SW 1271 (cell line): ENCODE measurements around the gene PREB.

Experiments
- DNase-seq, 2 experiments: peaks; one replicate each; lab custom pipeline; 2025; lab: John Stamatoyannopoulos, UW

PREB gene

DNA sequence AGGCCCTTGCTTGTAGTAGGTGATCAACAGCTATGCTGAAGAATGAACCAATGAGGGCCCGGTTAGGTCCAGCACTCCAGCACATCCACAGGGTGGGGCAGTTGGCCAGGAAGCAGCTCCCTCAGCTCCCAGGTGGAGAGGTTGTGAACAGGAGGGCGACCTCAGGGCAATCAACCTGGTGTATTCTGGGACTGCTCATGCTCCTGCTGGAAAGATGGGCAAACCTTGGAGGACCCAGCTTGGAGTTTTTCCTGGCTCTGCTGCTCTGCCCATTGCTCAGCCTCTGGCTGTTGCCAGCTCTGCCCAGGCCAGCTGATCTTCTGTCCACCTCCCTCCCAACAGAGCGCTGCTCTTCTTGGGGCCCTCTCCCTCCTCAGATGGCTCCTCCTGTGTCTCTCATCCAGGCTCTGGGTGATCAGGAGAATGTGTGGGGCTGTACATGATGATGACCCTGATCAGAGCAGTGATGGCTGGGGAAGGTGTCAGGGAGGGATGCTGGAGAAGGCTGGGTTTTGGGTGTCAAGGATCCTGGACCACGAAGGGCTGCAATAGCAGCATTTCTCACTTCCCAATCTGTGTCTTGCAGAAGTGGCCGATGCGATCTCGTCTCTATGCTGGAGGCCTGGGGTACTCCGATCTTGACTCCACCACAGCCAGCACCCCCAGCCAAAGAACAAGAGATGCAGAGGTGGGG, 17.8 kb upstream of the PREB start:
- no peak for DNase-seq

DNA sequence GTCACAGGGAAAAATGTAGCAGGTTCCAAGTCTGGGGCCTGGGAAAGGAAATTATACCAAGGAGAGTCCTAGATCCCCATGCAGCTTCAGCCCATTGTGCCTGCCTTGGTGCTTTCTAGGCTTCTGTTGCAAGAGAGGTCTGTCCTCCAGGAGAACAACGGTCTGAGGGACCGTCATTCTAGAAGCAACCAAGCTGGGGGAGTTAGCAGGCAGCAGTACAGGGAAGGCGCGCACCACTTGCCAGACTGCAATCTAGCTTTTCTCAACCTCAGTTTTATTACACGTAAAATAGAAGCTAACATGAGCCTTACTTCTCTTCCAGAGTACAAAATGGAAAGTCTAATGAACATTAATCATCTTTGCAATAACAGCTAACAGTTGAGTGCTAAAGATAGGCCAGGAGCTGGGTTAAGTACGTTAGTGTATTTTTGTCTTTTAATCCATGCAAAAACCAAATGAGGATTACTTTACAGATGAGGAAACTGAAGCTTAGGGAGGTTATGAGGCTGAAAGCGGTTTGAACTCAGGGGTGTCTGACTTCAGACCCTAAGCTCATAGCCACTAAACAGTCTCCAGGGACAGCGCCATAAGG, 16.3 kb upstream of the PREB start:
- no peak for DNase-seq

DNA sequence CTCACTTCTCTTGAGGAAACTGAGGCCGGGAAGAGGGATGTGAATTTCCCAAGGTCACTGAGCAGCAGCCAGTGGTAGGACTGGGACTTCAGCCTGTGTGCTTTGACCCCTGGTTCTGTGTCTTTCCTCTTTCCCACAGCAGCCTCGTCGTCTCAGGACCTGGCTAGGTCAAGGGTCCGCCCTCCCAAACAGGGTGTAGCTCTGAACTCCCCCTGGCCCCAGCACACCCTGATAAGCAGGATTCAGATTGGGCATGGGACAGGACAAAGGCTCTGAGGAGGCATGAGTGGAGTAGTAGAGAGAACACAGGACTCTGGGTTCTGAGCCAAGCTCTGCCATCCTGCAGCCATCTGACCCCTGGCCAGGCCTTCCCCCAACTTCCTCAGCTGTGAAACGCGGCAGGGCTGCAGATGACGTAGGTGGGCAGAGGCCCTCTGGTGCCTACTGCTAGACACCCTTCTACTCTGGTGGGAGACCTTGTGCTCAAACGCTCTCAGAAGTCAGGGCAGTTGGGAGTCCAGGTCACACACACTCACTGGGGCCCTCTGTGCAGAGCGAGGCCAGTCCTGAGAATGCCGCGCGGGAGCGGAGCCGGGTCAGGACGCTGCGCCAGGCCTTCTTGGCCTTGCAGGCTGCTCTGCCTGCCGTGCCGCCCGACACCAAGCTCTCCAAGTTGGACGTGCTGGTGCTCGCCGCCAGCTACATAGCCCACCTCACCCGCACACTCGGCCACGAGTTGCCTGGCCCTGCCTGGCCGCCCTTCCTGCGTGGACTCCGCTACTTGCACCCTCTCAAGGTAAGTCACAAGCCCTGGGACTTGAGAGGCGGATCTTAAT, 15.4 kb upstream of the PREB start:
- no peak for DNase-seq

DNA sequence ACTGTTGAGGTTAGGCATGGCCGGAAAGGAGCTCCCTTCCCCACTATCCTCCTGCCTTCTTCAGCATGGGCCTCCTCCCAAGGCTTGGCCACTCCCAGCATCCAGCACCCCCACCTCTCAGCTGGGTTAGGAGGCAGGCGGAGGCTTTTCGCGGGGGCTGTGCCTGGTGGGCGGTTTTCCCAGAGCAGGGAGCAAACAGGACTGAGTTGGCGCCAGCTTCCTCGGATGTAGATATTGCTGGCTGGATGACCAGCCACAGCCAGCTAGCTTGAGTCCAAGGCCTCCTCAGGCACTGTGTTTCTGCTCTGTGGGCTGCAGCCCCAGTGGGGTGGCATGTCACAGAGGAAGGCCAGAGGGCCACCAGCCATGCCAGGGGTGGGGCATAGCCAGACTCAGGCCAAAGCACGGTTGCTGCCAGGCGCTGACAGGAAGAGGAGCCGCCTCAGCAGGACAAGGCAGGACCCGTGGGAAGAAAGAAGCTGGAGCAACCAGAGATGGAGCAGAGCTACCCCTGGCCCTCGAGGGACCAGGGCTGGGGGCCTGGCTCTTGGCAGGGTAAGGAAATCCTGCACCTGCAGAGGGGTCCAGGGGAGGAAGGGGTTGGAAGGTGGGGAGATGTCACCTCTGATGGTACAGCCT, 14.5 kb upstream of the PREB start, which contains the start of gene TCF23:
Gene TCF23 (plus strand): TSS at position 204 of the 639 bp plus-strand sequence. CDS start 130 bp downstream, at position 334.
- no peak for DNase-seq

DNA sequence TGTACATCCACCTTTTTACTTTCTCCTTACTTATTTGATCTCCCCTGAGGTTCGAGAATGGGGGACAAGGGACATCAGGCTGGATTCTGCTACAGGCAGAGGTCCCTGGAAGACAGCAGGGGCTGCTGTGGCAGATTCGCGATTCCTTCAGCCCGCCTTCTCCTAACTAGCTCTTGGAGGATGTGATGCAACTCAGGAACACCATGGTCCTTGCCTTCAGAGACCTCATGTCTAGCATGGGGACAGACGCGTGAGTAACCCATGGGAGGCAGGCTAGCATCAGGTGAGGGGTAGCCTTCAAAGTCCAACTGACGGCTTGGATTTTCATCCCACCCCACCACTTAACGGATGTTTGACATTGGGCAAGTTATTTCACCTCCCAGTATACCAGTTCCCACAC, 13.5 kb upstream of the PREB start:
- no peak for DNase-seq

DNA sequence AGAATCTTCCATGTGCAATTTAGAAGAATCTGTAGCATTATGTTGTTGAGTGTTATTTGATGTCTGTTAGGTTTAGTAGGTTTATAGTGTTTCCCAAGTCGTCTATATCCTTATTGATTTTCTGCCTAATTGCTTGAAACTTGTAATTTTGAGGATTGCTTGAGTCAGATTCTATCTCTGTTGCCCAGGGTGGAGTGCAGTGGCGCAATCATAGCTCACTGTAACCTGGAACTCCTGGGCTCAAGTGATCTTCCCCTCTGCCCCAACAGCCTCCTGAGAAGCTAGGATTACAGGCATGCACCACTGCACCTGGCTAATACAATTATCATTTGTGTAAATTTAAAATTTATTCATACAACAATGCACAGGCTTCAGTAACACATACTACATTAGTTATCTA, 11.2 kb upstream of the PREB start:
- DNase-seq = no peak

DNA sequence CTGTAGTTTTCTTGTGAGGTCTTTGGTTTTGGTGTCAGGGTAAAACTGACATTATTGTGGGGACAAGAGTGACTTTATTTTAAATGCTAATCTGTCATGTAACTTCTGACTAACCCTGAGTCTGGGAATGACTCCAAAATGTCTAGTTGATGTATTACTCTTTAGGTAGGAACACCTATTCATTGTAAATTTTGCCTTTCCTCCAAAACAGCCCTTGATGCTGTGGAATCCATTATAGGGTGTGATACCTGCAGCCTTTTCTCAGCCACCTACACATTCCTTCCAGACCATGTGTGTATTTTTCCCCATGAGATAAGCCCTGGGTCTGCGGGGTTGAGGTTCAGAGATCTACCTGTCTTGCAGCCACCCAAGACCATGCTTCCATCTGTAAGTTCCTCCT, 8.8 kb upstream of the PREB start:
- DNase-seq = no peak

DNA sequence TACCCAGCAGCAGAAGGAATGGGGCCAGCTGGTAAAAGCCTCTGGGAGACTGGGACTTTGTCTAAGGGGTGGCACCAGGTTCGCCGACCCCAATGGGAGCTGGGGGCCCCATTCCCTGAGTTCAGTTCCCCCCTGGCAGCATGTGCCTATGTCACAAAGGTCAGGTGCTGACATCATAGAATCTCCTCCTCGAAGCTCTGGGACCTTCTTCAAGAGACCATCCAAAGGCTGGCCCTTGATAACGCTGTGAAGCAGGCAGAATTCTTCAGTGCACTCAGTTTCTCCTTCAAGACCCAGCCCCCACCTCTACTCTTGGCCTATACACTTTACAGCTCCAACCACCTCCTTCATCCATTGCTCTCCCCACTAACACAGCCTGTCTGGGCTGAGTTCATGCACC, 4.9 kb upstream of the PREB start, which contains the start of gene PRR30:
Gene PRR30 (minus strand): TSS at position 101 of the 400 bp plus-strand sequence. CDS start 1,081 bp downstream, outside the sequence.
- DNase-seq = no peak

DNA sequence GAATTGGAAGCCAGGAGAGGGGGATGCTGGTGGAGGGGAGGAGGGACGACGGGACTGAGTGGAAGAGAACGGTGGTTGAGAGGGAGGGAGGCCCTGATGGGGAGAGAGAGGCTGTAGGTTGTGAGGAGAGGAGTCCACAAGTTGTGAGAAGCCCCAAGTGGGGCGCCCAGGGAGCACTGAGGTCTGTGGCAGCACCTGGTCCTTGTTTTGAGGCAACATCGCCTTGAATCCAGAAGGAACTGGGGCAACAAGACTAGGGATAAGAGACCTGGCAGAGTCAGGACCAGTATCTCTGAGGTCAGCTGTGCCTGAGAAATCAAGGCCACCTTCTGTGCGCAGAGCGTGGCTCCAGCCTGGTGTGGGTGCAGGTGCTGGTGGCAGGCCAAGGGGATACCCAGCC, 3.7 kb upstream of the PREB start:
- no peak for DNase-seq

DNA sequence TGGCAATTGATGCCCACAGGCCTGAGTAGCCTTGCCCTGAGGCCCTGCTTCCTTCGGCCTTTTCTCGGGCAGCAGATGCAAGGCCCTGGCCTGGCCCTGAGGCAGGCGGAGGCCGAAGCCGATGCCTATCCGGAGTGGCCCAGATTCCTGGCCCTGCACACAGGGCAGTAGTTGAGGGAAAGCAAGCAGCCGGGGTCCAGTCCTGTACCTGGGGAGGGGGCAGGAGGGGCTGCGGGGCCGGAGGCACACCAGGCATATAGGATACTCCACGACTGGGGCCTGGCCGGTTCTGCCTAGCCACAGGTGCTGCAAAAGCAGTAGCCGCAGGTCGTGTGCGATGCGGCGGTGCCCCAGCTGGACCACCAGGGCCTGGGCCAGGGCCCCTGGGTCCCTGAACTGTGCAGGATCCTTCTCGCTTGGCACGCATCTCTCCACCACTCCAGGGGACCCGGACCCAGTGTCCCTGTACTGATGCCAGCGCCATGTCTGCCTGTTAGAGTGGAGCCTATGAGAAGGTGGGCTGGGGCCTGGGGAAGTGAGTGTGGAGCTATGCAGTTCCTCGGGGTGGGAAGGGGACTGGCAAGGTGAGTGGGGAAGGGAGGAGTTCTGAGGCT, 3.0 kb upstream of the PREB start:
- no peak for DNase-seq

DNA sequence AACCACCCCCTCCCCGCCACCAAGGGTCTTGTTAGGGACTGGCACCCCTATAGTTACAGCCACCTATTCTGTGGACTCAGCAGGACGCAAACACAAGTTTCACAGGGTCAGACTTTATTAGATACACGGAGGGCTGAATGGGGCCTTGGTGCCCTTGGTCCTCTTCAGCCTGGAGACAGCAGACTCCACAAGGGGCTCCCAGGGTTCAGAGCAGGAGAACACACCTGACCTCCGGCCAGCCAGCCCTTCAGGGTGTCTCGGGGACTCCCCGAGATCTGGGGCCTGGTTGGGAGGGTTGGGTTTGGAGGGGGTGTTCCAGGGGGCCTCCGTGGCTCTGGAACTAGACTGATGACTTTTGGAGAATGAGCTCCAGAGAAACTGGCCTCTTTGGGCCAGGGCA, 2.3 kb upstream of the PREB start:
- no peak for DNase-seq

DNA sequence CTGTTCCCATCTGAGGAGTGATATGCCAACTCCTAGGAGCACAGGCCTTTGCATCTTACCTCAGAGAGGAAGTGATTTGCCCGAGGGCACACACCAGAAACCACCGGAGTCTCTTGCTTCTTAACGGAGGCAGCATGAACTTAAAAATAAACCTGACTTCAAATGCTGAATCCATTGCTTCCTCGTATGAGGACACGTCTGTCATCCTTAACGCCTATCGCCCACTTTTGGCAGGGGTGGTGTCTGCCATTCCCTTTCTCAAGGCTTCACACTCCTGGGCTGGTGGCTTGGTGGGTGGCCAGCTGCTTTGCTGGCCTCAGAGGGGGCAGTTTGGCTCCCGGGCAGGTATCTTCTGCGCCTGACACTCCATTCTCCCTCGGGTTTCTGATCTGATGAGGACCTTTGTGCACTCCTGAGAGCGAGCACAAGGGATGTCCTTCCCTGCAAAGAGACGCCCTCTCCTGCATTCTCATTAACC, 1.1 kb upstream of the PREB start:
- DNase-seq = no peak

DNA sequence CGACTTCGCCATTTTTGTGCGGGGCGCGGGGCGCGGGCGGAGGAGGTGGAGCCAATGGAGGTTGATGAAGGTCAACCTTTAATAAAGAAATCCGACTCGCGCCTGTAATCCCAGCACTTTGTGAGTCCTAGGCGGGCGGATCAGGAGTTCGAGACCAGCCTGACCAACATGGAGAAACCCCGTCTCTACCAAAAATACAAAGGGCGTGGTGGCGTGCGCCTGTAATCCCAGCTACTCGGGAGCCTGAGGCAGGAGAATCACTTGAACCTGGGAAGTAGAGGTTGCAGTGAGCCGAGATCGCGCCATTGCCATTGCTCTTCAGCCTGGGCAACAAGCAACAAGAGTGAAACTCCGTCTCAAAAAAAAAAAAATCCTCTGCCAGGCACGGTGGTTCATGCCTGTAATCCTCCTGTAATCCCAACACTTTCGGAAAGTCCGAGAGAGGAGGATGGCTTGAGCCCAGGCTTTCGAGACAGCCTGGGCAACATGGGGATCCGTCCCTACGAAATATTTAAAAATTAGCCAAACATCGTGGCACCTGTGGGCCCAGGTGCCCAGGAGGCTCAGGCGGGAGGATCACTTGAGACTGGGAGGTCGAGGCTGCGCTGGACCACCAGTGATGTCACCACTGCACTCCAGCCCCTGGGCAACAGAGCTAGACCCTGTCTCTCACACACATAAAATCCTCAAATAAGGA, 493 bp upstream of the PREB start:
- DNase-seq = no peak

DNA sequence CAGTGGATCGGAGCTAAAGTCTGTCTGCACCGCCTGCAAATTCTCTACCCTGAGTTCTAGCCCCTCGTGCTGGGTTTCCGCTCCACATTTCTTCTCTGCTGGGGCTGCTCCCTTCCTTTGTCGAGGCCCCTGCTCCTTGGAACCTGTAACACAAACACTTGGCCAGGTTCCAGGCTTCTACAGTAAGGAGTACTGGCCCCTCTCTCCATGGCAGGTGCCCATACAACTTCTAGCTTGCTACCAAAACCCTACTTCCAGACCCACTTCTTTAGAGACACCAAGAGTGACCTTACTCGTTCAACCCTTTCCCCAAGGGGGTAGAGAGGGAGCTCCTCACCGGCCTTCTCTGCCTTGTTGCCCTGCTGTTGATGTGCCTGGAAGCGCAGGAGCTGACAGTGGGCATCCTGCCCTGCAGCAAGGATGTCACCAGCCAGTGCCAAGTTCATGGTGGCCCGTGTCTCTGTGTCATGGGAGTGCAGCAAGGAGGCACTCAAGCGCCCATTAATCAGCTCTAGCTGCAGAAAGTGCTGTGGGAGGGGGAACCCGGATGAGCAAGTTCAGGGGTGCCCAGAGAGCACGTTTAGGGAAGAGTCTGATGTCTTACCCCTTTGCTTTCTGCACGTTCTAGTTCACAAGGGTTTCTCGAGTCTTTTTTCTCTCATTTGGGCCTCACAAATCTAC, 1.1 kb downstream of the PREB start:
- no peak for DNase-seq

DNA sequence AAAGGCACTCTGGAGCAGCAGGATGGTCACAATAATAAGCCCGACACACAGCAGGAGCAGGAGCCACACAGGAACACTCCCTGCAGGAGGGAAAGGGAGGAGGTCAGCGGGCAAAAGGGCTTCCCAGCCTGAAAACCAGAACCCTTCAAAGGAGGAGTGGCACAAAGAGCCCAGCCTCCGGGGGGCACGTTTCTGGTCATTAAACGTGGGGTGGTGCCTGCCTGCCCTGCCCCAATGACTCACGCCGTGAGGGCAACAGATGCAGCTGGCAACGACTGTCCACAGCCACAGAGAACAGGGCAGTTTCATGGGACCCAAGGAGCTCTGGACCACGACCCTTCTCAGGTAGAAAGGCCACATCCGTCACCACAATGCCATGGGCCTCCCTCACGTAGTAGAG, 3.0 kb downstream of the PREB start:
- DNase-seq = no peak

DNA sequence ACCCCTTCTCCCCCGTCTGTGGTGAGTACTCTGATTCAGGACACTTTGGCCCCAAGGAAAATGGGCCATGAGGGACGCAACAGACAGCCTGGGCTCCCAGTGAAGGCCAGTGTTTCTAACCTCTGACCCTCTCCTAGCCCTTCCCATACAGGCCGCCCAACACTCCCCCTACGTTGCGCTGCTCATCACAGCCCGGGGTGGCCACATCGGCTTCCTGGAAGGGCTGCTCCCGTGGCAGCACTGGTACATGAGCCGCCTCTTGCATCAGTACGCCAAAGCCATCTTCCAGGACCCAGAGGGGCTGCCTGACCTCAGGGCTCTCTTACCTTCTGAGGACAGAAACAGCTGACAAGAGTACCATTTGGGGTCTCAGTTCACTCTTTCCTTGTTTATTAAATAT, 4.0 kb downstream of the PREB start:
- DNase-seq = no peak

DNA sequence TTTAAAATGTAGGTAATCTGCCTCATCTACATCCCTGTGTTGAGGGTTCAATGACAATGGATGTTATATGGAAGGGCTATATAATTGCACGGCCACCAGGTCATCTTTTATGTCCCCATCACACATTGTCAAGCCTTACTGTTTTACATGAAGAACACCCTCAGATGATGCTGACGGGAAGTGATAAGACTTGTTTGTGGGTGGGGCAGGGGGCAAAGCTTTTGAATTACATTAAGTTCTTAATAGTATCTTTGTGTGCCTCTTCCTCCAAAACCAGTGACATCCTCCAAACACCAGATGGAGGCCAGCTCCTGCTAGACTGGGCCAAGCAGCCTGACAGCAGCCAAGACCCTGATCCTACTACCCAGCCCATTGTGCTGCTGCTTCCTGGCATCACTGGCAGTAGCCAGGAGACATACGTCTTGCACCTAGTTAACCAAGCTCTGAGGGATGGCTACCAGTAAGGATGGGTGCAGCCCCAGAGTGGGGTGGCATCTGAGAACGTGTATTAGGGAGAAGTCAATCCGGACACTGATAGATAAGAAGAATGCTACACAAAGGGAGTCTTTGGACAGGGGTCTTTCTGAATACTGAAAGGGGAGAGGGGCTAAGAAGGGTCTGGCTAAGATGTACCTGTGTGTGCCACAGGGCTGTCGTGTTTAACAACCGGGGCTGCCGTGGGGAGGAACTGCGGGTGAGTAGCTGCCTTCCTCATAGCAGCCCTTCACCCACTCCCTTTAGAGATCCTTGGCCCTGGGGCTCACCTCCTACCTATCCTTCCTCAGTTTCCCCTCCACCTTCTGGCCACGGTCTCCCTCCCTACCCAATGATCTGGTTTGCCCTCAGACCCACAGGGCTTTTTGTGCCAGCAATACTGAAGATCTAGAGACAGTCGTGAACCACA, 5.5 kb downstream of the PREB start:
- DNase-seq = no peak

DNA sequence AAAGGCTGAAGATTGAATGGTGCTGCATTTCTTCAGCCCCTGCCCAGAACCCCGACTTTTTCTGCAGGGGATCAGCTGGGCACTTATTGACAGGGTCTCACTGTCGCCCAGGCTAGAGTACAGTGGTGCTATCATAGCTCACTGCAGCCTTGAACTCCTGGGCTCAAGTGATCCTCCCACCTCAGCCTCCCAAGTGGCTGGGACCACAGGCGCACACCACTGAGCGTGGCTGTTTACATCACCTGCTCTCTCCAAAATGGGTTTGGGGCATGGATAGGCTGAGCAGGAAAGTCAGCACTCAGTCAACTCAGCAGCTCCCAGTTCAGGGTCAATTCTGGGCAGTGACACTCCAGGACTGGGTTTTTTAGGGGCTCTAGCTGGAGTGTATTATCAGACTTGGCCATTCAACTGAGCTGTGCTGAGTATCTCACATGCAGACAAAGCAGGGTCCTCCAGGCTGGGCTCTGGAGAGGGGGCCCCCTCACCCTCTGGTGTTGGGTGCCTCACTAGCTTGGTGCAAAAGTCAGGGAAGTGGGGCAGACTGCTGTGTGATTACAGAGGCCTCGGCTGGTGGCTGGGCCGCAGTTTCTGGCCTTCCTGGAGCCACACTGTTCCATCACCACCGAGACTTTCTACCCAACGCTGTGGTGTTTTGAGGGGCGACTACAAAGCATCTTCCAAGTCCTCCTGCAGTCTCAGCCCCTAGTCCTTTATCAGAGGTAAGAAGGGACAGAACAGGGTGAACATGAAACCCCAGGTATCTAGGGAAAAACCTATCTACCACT, 6.4 kb downstream of the PREB start:
- DNase-seq = no peak

DNA sequence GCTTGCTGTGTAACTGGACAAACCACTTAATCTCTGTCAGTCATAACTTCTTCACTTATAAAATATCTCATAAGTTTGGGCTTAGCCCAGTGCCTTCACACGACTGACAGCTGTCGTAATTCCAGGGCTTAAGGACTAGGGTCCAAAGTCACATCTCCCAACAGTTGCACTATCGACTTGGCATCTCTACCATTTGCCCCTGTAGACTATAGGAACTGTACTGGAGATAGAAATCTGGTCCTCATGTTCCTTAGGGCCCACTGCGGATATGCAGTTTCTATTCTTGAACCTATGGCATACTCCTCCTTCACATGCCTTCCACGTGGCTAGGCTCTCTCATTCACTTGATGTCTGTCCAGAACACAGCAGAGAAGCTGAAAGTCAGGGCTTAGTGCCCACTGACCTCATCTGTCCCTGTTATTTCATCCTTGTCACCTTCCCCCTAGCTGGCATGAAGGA, 8.2 kb downstream of the PREB start:
- no peak for DNase-seq
